K562 (cell line): Measurements from ENCODE around the gene CTU1. TPM values are rescaled to one million over a fixed set of nuclear protein-coding genes. Genes with fewer than 3 reads are reported as not detected.
A peak's percentile ranks its signal among the peaks of the same experiment; 100 is the strongest.

Experiments used
- CBFA2T3 ChIP-seq: fragments of 450-650 bp; IDR thresholded peaks from 2 replicates; pipeline ENCODE4 v1.6.1; 2017
- CREB1 ChIP-seq, 2 experiments: sonication (generic) in 1 of 2; formaldehyde crosslinking in 1 of 2; IDR thresholded peaks; 2 replicates each; pipeline versions ENCODE4 v1.6.1 to v1.8.0; 2012 to 2022; ENCODE audit warnings: inconsistent platforms in 1 of 2, mild to moderate bottlenecking in 1 of 2, missing genetic modification reagents in 1 of 2, moderate library complexity in 1 of 2
- ELF1 ChIP-seq: fragments of 200-800 bp; sonication (Bioruptor generic); IDR thresholded peaks from 2 replicates; pipeline ENCODE4 v1.6.1; 2016; ENCODE audit warnings: missing genetic modification characterization, missing compliant biosample characterization
- EP300 ChIP-seq: IDR thresholded peaks from 2 replicates; pipeline ENCODE4 v1.6.1; 2012; ENCODE audit warnings: low read length, improper control_type of control experiment
- MEIS2 ChIP-seq: fragments of 450-650 bp; IDR thresholded peaks from 2 replicates; pipeline ENCODE4 v1.6.1; 2014; ENCODE audit warnings: mild to moderate bottlenecking; ENCODE audit not compliant: partially characterized antibody
- MTF1 ChIP-seq: fragments of 250-450 bp; sonication (Bioruptor Pico); IDR thresholded peaks from 2 replicates; pipeline ENCODE4 v1.9.0; 2021; ENCODE audit warnings: moderate library complexity, mild to moderate bottlenecking, inconsistent platforms, borderline replicate concordance
- NCOA2 ChIP-seq, 2 experiments: fragments of 450-650 bp; IDR thresholded peaks; 2 replicates each; pipeline ENCODE4 v1.6.1; 2018; ENCODE audit warnings: mild to moderate bottlenecking in 2 of 2, moderate library complexity in 1 of 2; ENCODE audit not compliant: partially characterized antibody in 2 of 2
- NR2C2 ChIP-seq, 2 experiments: fragments of 200-800 bp in 1 of 2; sonication (Bioruptor generic) in 1 of 2; sonication (generic) in 1 of 2; formaldehyde crosslinking in 1 of 2; IDR thresholded peaks; 2 replicates each; pipeline versions ENCODE4 v1.6.1 to v1.8.0; 2016 to 2022; ENCODE audit warnings: mild to moderate bottlenecking in 1 of 2, missing compliant biosample characterization in 1 of 2, missing genetic modification characterization in 1 of 2, missing genetic modification reagents in 1 of 2
- NRF1 ChIP-seq, 2 experiments: fragments of 450-650 bp; IDR thresholded peaks in 1 of 2; conservative IDR thresholded peaks in 1 of 2; 2 replicates each; pipeline ENCODE4 v1.6.1; 2014; ENCODE audit warnings: mild to moderate bottlenecking in 2 of 2
- PHF20 ChIP-seq: fragments of 450-650 bp; IDR thresholded peaks from 2 replicates; pipeline ENCODE4 v1.6.1; 2018; ENCODE audit not compliant: partially characterized antibody
- PRMT5 ChIP-seq: sonication (generic); formaldehyde crosslinking; IDR thresholded peaks from 2 replicates; pipeline ENCODE4 v1.5.0; 2020; ENCODE audit warnings: missing genetic modification reagents
- SPI1 ChIP-seq: IDR thresholded peaks from 2 replicates; pipeline ENCODE4 v1.6.1; 2011; ENCODE audit warnings: low read depth, low read length, control low read depth, borderline replicate concordance
- VEZF1 ChIP-seq: fragments of 200-800 bp; sonication (Bioruptor generic); IDR thresholded peaks from 2 replicates; pipeline ENCODE4 v1.6.1; 2017; ENCODE audit warnings: missing genetic modification characterization, missing compliant biosample characterization
- ZNF436 ChIP-seq: fragments of 250-450, 450-650 bp; sonication (Bioruptor Pico); formaldehyde crosslinking; IDR thresholded peaks from 2 replicates; pipeline ENCODE4 v1.7.0; 2020; ENCODE audit warnings: mild to moderate bottlenecking
- polyA plus RNA-seq, 8 experiments: library from polyadenylated mRNA; depleted of rRNA in 4 of 8; stranded (reverse) in 5 of 8; unstranded in 3 of 8; fragments of >200 nt; fragmentation: Nextera tagmentation in 2 of 8; fragmentation: Illumina TruSeq in 1 of 8; extraction: Ambion mirVana in 2 of 8; extraction: Trizol in 1 of 8; gene quantifications; 2 replicates each; pipeline versions ENCODE4 v1.2.1 to v1.2.3, GENCODE V29; 2011 to 2014; ENCODE audit warnings: inconsistent platforms in 1 of 8, missing spikeins in 1 of 8
- total RNA-seq, 7 experiments: library from RNA; depleted of rRNA in 6 of 7; stranded (reverse); fragments of >200 nt in 6 of 7; fragmentation: Illumina TruSeq in 2 of 7; extraction: Trizol in 2 of 7; gene quantifications; 2 replicates each; pipeline versions ENCODE4 v1.2.1 to v1.2.3, GENCODE V29; 2011 to 2021; ENCODE audit warnings: low replicate concordance in 1 of 7
- TF ChIP-seq, protein P1 (sequence below), 2 experiments: fragments of 450-650 bp; IDR thresholded peaks; 2 replicates each; pipeline ENCODE4 v1.6.1; 2016; ENCODE audit warnings: mild to moderate bottlenecking in 2 of 2, borderline replicate concordance in 1 of 2, low read depth in 1 of 2, moderate library complexity in 1 of 2
- TF ChIP-seq, protein P2 (sequence below), 2 experiments: fragments of 450-650 bp in 1 of 2; sonication (generic) in 1 of 2; formaldehyde crosslinking in 1 of 2; IDR thresholded peaks in 1 of 2; conservative IDR thresholded peaks in 1 of 2; 2 replicates each; pipeline versions ENCODE4 v1.6.1 to v1.8.1; 2016 to 2023; ENCODE audit warnings: mild to moderate bottlenecking in 2 of 2, moderate library complexity in 2 of 2, inconsistent platforms in 1 of 2, missing genetic modification reagents in 1 of 2

The CTU1 gene
- total and polyA plus RNA-seq, 9 of the 15 experiments (the other 6 are each of a cell fraction or from before 2014, with no cell fraction given), result 0.03 to 18.4 (median 2.3) TPM; not detected in 1

DNA sequence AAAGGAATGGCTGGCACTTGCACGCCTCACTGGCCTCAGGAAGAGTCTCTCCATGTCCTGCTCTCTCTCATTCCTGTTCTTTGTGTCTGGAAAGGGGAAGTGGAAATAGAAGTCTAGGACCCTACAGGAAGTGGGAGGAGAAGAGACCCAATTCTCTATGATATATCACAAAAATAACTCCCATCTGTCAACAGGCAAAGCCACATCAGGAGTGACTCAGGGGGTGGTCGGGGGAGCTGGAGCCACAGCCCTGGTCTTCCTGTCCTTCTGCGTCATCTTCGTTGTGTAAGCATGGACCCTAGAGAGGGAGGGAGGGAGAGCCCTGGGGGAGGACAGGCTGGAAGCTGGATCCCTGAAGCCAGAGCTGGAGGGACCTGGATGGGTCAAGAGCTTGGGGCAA lies 19.5 kb upstream of the CTU1 start (continued):
- TF ChIP-seq NCOA2 (IDR thresholded peaks at IDR 0.05; ENCODE audit: partially characterized antibody in 2 of 2) (no peak), CBFA2T3 (peak; percentile 60), EP300 (peak; percentile 73; the same call in 1 of the 2 replicates), NR2C2 (CRISPR knock-in tag; IDR thresholded peaks at IDR 0.05) (no peak), NR2C2 (tag; IDR thresholded peaks at IDR 0.05) (peak; percentile 35; the same call in 1 of the 2 replicates), PHF20 (no peak), VEZF1 (CRISPR knock-in tag) (peak; percentile 86), CREB1 (IDR thresholded peaks at IDR 0.05) (no peak), CREB1 (CRISPR knock-in tag; IDR thresholded peaks at IDR 0.05) (peak; percentile 56; the same call in 1 of the 2 replicates), ELF1 (tag) (peak; percentile 28; the same call in 1 of the 2 replicates), SPI1 (peak; percentile 99), MEIS2 (peak; percentile 97), ZNF436 (no peak), NRF1 (conservative IDR thresholded peaks at IDR 0.05 in 1 of 2, IDR thresholded peaks at IDR 0.05 in 1 of 2) (peak in 1 of 2 experiments; percentile 11; a peak in 1 of 4 replicates), MTF1 (CRISPR knock-in tag) (no peak), PRMT5 (CRISPR knock-in tag) (no peak)
- TF ChIP-seq, protein P1, sequence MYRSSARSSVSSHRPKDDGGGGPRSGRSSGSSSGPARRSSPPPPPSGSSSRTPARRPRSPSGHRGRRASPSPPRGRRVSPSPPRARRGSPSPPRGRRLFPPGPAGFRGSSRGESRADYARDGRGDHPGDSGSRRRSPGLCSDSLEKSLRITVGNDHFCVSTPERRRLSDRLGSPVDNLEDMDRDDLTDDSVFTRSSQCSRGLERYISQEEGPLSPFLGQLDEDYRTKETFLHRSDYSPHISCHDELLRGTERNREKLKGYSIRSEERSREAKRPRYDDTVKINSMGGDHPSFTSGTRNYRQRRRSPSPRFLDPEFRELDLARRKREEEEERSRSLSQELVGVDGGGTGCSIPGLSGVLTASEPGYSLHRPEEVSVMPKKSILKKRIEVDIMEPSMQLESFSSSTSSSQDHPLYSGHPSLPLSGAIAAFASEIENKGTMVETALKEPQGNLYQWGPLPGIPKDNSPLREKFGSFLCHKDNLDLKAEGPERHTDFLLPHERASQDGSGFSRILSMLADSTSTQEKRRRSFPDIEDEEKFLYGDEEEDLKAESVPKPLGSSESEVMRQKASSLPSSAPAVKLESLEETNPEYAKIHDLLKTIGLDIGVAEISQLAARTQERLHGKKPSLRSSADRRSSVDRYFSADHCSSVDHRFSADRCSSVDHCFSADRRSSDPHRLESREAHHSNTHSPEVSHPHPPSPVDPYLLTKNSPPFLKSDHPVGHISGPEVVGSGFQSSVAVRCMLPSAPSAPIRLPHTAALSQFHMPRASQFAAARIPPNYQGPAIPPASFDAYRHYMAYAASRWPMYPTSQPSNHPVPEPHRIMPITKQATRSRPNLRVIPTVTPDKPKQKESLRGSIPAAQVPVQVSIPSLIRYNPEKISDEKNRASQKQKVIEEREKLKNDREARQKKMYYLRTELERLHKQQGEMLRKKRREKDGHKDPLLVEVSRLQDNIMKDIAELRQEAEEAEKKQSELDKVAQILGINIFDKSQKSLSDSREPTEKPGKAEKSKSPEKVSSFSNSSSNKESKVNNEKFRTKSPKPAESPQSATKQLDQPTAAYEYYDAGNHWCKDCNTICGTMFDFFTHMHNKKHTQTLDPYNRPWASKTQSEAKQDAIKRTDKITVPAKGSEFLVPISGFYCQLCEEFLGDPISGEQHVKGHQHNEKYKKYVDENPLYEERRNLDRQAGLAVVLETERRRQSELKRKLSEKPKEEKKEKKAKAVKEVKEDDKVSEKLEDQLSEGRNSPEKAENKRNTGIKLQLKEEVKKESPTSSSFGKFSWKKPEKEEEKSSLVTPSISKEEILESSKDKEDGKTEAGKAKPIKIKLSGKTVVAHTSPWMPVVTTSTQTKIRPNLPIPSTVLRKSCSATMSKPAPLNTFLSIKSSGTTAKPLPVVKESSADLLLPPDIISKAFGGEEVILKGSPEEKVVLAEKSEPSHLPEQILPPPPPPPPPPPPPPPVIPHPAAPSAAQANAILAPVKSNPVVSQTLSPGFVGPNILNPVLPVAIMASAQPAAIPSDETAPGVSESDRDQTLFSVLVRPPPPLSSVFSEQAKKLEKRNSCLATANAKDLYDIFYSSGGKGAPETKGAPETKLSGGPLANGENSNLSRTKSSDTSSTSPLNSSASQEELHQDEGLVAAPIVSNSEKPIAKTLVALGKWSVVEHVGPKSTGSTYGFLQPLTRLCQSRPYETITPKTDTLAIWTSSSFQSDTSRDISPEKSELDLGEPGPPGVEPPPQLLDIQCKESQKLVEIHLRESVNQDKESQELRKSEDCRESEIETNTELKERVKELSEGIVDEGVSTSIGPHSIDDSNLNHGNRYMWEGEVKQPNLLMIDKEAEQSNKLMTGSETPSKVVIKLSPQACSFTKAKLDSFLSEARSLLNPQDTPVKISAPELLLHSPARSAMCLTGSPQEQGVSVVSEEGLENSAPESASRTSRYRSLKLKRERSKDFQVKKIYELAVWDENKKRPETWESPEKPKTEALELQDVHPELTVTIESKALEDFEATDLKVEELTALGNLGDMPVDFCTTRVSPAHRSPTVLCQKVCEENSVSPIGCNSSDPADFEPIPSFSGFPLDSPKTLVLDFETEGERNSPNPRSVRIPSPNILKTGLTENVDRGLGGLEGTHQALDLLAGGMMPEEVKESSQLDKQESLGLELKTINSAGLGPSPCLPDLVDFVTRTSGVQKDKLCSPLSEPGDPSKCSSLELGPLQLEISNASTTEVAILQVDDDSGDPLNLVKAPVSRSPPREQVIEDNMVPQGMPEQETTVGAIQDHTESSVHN (IDR thresholded peaks at IDR 0.05; ENCODE audit: borderline replicate concordance in 1 of 2, low read depth in 1 of 2), result peak in 1 of 2 experiments; percentile 53; a peak in 1 of 4 replicates
- TF ChIP-seq, protein P2, sequence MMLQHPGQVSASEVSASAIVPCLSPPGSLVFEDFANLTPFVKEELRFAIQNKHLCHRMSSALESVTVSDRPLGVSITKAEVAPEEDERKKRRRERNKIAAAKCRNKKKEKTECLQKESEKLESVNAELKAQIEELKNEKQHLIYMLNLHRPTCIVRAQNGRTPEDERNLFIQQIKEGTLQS (IDR thresholded peaks at IDR 0.05), result peak; percentile 81
- TF ChIP-seq, protein P2 (CRISPR knock-in tag; conservative IDR thresholded peaks at IDR 0.05), result no peak
